IMR-90 (cell line): ENCODE measurements around the gene USP17L10.
"Not testable (repeated sequence)": the region's sequence is repeated elsewhere in the genome, so short reads cannot be mapped to it uniquely, and the experiment has no call there.

ENCODE experiments used
- CHD1 ChIP-seq: IDR thresholded peaks from 2 replicates; pipeline ENCODE4 v1.6.1; 2012; ENCODE audit warnings: low read depth, low read length, improper control_type of control experiment
- CTCF ChIP-seq: conservative IDR thresholded peaks from 2 replicates; pipeline ENCODE4 v1.5.1; 2012; ENCODE audit warnings: mild to moderate bottlenecking, low read depth, low read length, improper control_type of control experiment
- POLR2A ChIP-seq: IDR thresholded peaks from 2 replicates; pipeline ENCODE4 v1.6.1; 2012; ENCODE audit warnings: mild to moderate bottlenecking, low read depth, low read length

DNA sequence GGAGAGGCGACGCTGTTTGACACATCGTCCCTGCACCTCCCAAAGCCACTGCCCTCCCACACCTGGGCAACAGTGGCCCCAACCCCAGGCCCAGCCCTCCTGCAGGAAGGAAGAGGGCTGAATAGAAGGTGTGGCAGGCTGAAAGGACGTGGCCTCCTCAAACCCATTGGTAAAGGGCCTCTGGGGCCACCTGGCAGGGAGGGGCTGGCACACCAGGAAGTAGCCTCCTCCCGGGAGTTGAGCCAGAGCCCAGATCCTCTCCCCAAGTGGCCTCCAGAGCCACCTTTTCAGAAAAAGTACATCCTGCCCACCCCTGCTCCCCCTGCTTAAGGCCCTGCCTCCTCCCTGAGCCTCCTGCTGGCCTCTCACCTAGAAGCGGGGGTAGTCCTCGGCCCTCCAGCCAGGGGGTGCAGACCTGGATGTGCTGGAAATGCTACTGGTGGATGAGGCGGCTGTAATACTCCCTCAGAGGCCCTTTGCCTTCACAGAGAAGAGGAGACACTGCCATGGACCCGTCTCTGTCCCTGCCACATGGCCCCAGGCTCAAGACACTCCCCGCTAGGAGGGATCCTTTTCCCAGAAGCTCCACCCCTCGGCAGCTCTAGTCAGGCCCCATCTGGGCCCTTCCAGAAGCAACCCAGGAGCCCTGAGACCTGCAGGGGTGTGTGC lies 40.5 kb upstream of the USP17L10 start, which contains the start of gene FAM90A26:
- not testable (repeated sequence) for TF ChIP-seq POLR2A, CTCF, CHD1
